NB4 (cell line): Measurements from ENCODE around the gene ALG1.

Source experiments
- CTCF ChIP-seq: IDR thresholded peaks from one replicate; pipeline ENCODE4 v1.5.1; 2012; ENCODE audit warnings: low read depth, low read length
- POLR2A ChIP-seq: IDR thresholded peaks from 2 replicates; pipeline ENCODE4 v1.6.1; 2011; ENCODE audit warnings: mild to moderate bottlenecking; ENCODE audit not compliant: insufficient read length; ENCODE audit errors: extremely low read depth

GRCh38 chr16:5045499-5046115 lies 26.0 kb upstream of the ALG1 start:
- TF ChIP-seq POLR2A (no peak), CTCF (no peak)
